Uterus (tissue), 2 donors: ENCODE data around the gene HDLBP.

Experiments used
- CTCF ChIP-seq, 4 experiments: fragments of 200-600 bp in 2 of 4; fragments of 450-650 bp in 2 of 4; sonication (generic) in 2 of 4; IDR thresholded peaks; one replicate each; pipeline ENCODE4 v1.5.1; 2016 to 2019; ENCODE audit warnings: antibody characterized with exemption in 4 of 4, mild to moderate bottlenecking in 2 of 4, moderate library complexity in 1 of 4
- POLR2A ChIP-seq, 2 donors: fragments of 450-650 bp; IDR thresholded peaks; one replicate each; pipeline ENCODE4 v1.6.1; 2016; ENCODE audit warnings: antibody characterized with exemption in 2 of 2, mild to moderate bottlenecking in 1 of 2, moderate library complexity in 1 of 2

- TF ChIP-seq CTCF (IDR thresholded peaks at IDR 0.05) (no peak), POLR2A (IDR thresholded peaks at IDR 0.05) (no peak)
These were observed 11.3 kb downstream of the HDLBP start for GRCh38 chr2:241304039-241304670.
